Large intestine (tissue), 3 donors: ENCODE results near the gene PAX5. TPM values are rescaled to one million over a fixed set of nuclear protein-coding genes. Genes with fewer than 3 reads are reported as not detected.

ENCODE experiments used
- DNase-seq, 2 donors: peaks; one replicate each; pipeline versions ENCODE4 v3.0.0 to v3.0.0-alpha.2; 2013
- H3K27ac ChIP-seq: one replicate; pipeline ENCODE4 v1.5.1; 2013; ENCODE audit warnings: low read length
- H3K27me3 ChIP-seq: 2 replicates; pipeline ENCODE4 v1.6.1; 2013; ENCODE audit warnings: low read length; ENCODE audit not compliant: control insufficient read depth, insufficient read depth
- H3K36me3 ChIP-seq: 2 replicates; pipeline ENCODE4 v1.6.1; 2013; ENCODE audit warnings: low read length; ENCODE audit not compliant: control insufficient read depth, insufficient read depth
- H3K4me1 ChIP-seq: one replicate; pipeline ENCODE4 v1.6.1; 2013; ENCODE audit warnings: low read length; ENCODE audit not compliant: control insufficient read depth, insufficient read depth
- H3K4me3 ChIP-seq: one replicate; pipeline ENCODE4 v1.5.1; 2013; ENCODE audit warnings: low read length
- H3K9me3 ChIP-seq: one replicate; pipeline ENCODE4 v1.6.1; 2013; ENCODE audit warnings: mild to moderate bottlenecking, low read depth, low read length, moderate library complexity; ENCODE audit not compliant: control insufficient read depth
- WGBS: methylation state at CpG from one replicate; pipeline ENCODE4 v1.1.5; 2013; ENCODE audit warnings: low lambda C conversion rate; ENCODE audit not compliant: insufficient coverage; 5-methylcytosine and 5-hydroxymethylcytosine counted together
- polyA plus RNA-seq: library from polyadenylated mRNA; unstranded; fragments of 120-200 nt; gene quantifications from one replicate; pipeline ENCODE4 v1.2.1, GENCODE V29; 2013

PAX5 gene
- polyA plus RNA-seq, 1 donor = 0.06 TPM

GRCh38 chr9:37037503-37038301 lies 3.6 kb upstream of the PAX5 start:
- peaks cover 97% of the 10 kb centered on the region for H3K27me3 ChIP-seq
- H3K27ac ChIP-seq = no peak overlapping the region
- DNase-seq = no peak
- H3K36me3 ChIP-seq = no peaks in the 10 kb centered on the region
- peaks cover 21% of the 10 kb centered on the region for H3K4me1 ChIP-seq
- peaks cover 22% of the 10 kb centered on the region for H3K9me3 ChIP-seq
- no CpG with 5 or more reads among the region's 63 CpGs for WGBS
- peak overlapping the region; percentile 38 for H3K4me3 ChIP-seq

DNA sequence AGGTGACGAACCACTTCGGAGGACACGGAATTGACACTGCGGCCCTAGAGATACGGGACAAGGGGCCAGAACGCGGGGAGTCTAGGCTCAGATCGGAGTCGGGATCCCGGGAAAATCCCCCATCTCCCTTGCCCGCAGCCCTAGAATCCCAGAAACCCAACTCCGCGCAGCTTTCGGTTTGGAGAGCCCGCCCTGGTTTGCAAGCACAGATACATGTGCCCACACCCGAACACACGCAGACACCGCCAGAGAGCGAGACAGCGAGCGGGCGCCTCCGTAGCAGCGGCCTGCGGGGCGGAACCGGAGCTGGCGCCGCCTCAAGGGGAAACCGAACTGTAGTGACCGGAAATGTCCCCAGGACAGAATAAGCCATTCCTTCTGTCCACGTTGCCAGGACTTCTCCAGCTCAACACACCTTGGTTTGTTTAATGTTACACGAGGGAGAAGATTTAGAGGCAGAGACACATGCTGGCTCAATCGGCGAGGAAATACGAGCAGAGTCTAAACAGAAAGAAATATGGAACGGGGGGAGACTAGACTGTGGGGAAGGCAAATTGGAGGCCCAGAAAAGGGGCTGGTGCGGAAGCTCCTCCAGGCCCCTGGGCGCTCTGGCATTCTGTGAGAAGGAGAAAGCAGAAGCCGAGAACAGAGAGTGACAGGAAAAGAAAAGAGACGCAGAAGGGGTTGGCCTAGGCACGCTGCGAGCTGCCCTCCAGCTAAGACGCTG lies 2.9 kb upstream of the PAX5 start:
- Histone ChIP-seq H3K4me3 (peak overlapping the region; percentile 38), H3K27me3 (peaks cover 98% of the 10 kb centered on the region), H3K4me1 (peaks cover 21% of the 10 kb centered on the region), H3K36me3 (no peaks in the 10 kb centered on the region), H3K27ac (no peak overlapping the region), H3K9me3 (peaks cover 22% of the 10 kb centered on the region)
- WGBS = 0% methylated on average over 2 of the region's 44 CpGs
- DNase-seq = peak in 1 of 2 donors; percentile 61

DNA sequence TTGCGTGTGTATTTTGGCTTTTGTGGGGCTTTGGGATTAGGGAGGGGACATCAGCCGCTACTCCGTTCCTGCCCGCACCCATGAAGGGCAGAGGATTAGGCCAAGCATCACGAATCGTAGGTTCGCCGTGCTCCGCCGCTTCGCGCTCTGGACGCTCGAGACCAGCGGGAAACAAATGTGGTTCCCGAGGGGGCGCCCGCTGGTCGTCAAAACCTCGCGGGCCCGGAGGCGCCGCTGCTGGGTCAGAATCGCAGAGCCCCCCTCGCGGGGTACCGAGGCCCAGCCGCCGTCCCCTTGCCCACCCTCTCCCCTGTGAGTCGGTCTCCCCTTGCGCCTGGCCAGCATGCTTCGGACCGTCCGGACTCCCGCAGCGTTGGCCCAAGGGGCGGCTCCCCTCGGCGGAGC lies 2.3 kb upstream of the PAX5 start:
- peaks cover 98% of the 10 kb centered on the region for H3K27me3 ChIP-seq
- peaks cover 22% of the 10 kb centered on the region for H3K9me3 ChIP-seq
- H3K36me3 ChIP-seq = no peaks in the 10 kb centered on the region
- peaks cover 21% of the 10 kb centered on the region for H3K4me1 ChIP-seq
- no peak overlapping the region for H3K27ac ChIP-seq
- peak in 1 of 2 donors; percentile 38 for DNase-seq
- H3K4me3 ChIP-seq = peak overlapping the region; percentile 38
- WGBS = no CpG with 5 or more reads among the region's 40 CpGs

- Histone ChIP-seq H3K27me3 (peaks cover 98% of the 10 kb centered on the region), H3K36me3 (no peaks in the 10 kb centered on the region), H3K9me3 (peaks cover 22% of the 10 kb centered on the region), H3K4me3 (no peak overlapping the region), H3K27ac (no peak overlapping the region), H3K4me1 (peaks cover 21% of the 10 kb centered on the region)
- peak in 1 of 2 donors; percentile 31 for DNase-seq
- WGBS = 5% methylated on average over 4 of the region's 35 CpGs
Observed at GRCh38 chr9:37035648-37036370, 1.7 kb upstream of the PAX5 start.

GRCh38 chr9:37034938-37035647 lies 1.0 kb upstream of the PAX5 start:
- Histone ChIP-seq H3K4me1 (peaks cover 21% of the 10 kb centered on the region), H3K9me3 (peaks cover 22% of the 10 kb centered on the region), H3K27me3 (peaks cover 98% of the 10 kb centered on the region), H3K36me3 (no peaks in the 10 kb centered on the region), H3K27ac (no peak overlapping the region), H3K4me3 (no peak overlapping the region)
- no CpG with 5 or more reads among the region's 27 CpGs for WGBS
- DNase-seq = no peak

DNA sequence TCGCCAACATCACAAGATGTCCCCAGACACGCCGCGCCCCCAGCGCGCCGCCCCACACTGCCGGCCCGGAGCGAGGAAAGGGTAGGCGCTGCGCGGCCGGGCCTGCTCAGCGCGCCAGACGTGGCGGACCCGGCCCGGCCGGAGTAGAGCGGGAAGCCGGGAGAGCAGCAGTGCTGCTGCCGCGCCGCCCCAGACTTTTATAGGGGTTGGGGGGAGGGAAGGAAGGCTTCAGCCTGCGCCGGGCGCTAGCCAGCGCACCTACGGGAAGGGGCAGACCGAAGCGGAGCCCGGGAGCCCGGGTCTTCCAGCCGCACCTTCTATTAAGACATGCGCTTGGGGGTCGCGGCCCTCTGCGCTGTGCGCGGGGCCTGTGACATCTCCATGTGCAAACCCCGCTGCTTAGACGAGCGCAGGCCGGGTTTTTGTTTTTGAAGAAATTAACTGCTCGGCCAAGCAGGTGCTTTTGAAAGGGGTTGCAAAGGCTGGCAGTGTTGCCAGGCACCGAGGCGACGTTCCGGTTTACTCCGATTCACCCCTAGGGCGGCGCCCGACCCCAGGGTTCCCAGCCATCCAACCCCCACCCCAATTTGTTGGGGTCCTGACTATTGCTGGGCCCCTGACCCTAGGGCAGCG lies 353 bp upstream of the PAX5 start:
- no peaks in the 10 kb centered on the region for H3K36me3 ChIP-seq
- DNase-seq = peak in 1 of 2 donors; percentile 33
- H3K27ac ChIP-seq = no peak overlapping the region
- H3K4me1 ChIP-seq = peaks cover 21% of the 10 kb centered on the region
- peaks cover 24% of the 10 kb centered on the region for H3K9me3 ChIP-seq
- peaks cover 100% of the 10 kb centered on the region for H3K27me3 ChIP-seq
- no CpG with 5 or more reads among the region's 56 CpGs for WGBS
- H3K4me3 ChIP-seq = no peak overlapping the region

DNA sequence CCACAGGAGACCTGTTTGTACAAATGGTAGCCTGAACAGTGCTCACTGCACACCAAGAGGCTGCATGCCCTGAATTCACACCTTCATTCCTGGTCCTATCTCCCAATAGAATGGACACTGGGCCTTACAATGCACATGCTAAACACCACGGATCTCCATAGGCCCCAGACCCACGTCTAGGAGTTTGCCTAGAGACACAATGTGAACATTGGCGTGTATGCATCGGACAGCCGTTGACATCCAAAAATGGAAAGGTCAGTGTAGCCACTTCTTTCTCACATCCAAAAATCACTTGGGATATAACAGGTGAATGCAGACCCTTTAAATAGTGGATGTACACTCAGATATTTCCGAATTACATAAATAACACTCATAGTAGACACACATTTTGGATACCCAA lies 927 bp downstream of the PAX5 start:
- peaks cover 21% of the 10 kb centered on the region for H3K4me1 ChIP-seq

GRCh38 chr9:37032713-37033112 lies 1.4 kb downstream of the PAX5 start:
- peaks cover 100% of the 10 kb centered on the region for H3K27me3 ChIP-seq
- peaks cover 25% of the 10 kb centered on the region for H3K9me3 ChIP-seq
- DNase-seq = no peak
- H3K4me1 ChIP-seq = peaks cover 21% of the 10 kb centered on the region
- H3K36me3 ChIP-seq = no peaks in the 10 kb centered on the region
- no peak overlapping the region for H3K4me3 ChIP-seq
- H3K27ac ChIP-seq = no peak overlapping the region
- WGBS = no CpG with 5 or more reads among the region's 3 CpGs

More for the DNA sequence above, 927 bp downstream of the PAX5 start:
- DNase-seq = no peak
- no CpG with 5 or more reads among the region's 6 CpGs for WGBS
- no peak overlapping the region for H3K27ac ChIP-seq
- no peak overlapping the region for H3K4me3 ChIP-seq
- peaks cover 100% of the 10 kb centered on the region for H3K27me3 ChIP-seq
- H3K9me3 ChIP-seq = peaks cover 27% of the 10 kb centered on the region
- no peaks in the 10 kb centered on the region for H3K36me3 ChIP-seq

DNA sequence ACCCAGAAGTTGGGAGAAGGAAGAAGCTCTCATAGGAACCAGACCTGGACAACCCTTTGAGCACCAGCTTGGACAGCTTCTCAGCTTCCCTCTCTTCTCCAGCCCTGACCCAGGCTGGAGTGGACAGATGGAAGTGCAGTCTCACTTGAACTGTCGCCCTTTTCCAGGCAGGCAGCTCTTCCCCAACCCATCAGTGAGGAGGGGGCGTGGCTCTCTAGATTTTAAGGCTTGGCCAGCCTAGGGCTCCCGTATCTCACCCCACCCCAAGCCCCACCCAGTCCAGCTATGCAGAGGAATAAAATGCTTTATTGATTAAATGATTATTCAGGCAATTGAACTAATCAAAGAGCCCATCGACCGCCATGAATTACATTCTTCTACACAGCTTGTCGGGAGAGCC lies 2.2 kb downstream of the PAX5 start:
- H3K27me3 ChIP-seq = peaks cover 100% of the 10 kb centered on the region
- H3K4me1 ChIP-seq = peaks cover 18% of the 10 kb centered on the region
- no peak overlapping the region for H3K27ac ChIP-seq
- H3K36me3 ChIP-seq = no peaks in the 10 kb centered on the region
- H3K9me3 ChIP-seq = peaks cover 29% of the 10 kb centered on the region
- H3K4me3 ChIP-seq = no peak overlapping the region
- no peak for DNase-seq
- no CpG with 5 or more reads among the region's 6 CpGs for WGBS
